Measurements from ENCODE around the gene MEST. TPM values are rescaled to one million over a fixed set of nuclear protein-coding genes. Genes with fewer than 3 reads are reported as not detected.

MEST gene
- total RNA-seq, 4 donors from 2014 or later: 2.5 to 4.7 (median 3.7) TPM

DNA sequence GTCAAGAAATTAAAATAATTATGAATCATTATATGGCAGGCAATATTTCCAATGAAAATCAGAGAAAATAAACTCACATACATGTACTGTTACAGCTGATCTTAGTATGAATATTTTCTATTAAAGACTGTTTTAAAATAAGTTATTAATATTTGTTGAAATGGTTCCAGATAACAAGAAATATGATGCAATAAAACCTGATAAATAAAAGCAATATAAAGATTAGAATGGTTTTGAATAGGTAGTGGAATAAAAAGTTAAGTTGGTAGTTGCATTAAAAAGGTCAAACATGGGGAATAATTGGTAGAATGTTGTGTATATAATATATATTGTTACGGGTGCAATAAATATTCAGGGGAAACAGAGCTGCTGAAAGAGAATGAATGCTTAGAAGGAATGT lies 52.5 kb downstream of the MEST start:
- Histone ChIP-seq H3K27ac (no peak overlapping the region), H3K4me1 (no peaks in the 10 kb centered on the region), H3K36me3 (peaks cover 0 to 64% of the 10 kb centered on the region in 2 donors), H3K9me3 (no peaks in the 10 kb centered on the region), H3K27me3 (no peaks in the 10 kb centered on the region), H3K4me3 (no peak overlapping the region)
- 90 to 100% methylated on average over 1 of the region's 1 CpG for WGBS, 2 donors (ENCODE audit: low coverage in 1 of 2)
- ATAC-seq: no peak
- TF ChIP-seq POLR2AphosphoS5 (IDR thresholded peaks at IDR 0.05) (no peak), EP300 (IDR thresholded peaks at IDR 0.05) (no peak), POLR2A (IDR thresholded peaks at IDR 0.05) (no peak)
- TF ChIP-seq, protein P1, sequence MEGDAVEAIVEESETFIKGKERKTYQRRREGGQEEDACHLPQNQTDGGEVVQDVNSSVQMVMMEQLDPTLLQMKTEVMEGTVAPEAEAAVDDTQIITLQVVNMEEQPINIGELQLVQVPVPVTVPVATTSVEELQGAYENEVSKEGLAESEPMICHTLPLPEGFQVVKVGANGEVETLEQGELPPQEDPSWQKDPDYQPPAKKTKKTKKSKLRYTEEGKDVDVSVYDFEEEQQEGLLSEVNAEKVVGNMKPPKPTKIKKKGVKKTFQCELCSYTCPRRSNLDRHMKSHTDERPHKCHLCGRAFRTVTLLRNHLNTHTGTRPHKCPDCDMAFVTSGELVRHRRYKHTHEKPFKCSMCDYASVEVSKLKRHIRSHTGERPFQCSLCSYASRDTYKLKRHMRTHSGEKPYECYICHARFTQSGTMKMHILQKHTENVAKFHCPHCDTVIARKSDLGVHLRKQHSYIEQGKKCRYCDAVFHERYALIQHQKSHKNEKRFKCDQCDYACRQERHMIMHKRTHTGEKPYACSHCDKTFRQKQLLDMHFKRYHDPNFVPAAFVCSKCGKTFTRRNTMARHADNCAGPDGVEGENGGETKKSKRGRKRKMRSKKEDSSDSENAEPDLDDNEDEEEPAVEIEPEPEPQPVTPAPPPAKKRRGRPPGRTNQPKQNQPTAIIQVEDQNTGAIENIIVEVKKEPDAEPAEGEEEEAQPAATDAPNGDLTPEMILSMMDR (IDR thresholded peaks at IDR 0.05): no peak

DNA sequence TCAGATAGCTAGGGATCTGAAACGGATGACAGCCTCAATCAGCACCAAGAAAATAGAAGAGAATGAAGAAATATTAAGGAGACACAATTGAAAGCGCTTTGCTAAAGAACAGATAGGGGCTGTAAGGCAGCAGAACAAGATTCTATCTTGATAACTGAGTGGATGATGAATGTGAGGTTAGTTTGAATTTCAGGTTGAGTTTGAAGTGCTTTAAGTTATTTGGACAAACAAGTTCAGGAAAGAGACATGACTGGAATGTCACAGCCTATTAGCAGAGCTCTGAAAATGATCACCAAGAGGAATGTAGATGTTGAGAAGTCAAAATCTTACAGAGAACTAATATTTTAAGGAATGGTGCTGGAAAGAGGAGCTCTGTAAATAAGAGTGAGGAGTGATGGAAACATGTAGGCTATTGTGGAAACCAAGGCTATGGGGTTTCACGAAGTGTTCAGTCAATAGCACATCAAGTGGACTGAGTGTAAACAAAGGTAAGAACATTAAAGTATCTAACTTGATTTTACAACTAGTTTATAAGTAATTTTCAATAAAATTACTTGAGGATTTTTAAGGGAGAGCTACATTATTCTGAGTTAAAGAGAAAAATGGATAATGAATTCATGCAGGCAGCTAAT lies 61.6 kb downstream of the MEST start:
- no peaks in the 10 kb centered on the region for H3K4me1 ChIP-seq
- H3K27me3 ChIP-seq: no peaks in the 10 kb centered on the region
- peaks cover 0 to 49% of the 10 kb centered on the region in 2 donors for H3K36me3 ChIP-seq
- H3K9me3 ChIP-seq: no peaks in the 10 kb centered on the region
- 87 to 95% methylated on average over 3 of the region's 3 CpGs for WGBS, 2 donors (ENCODE audit: low coverage in 1 of 2)
- ATAC-seq: no peak
- H3K27ac ChIP-seq: no peak overlapping the region
- TF ChIP-seq EP300 (IDR thresholded peaks at IDR 0.05) (no peak), POLR2A (IDR thresholded peaks at IDR 0.05) (no peak), POLR2AphosphoS5 (IDR thresholded peaks at IDR 0.05) (no peak)
- TF ChIP-seq, protein P1 (IDR thresholded peaks at IDR 0.05): no peak
- H3K4me3 ChIP-seq: no peak overlapping the region

- Histone ChIP-seq H3K27ac (no peak overlapping the region), H3K36me3 (peaks cover 0 to 45% of the 10 kb centered on the region in 2 donors), H3K4me1 (no peaks in the 10 kb centered on the region), H3K4me3 (no peak overlapping the region), H3K9me3 (no peaks in the 10 kb centered on the region), H3K27me3 (no peaks in the 10 kb centered on the region)
- no peak for ATAC-seq
- 79 to 94% methylated on average over 3 of the region's 3 CpGs for WGBS, 2 donors (ENCODE audit: low coverage in 1 of 2)
- TF ChIP-seq, protein P1 (IDR thresholded peaks at IDR 0.05): no peak
- no peak for TF ChIP-seq EP300 (IDR thresholded peaks at IDR 0.05)
- no peak for TF ChIP-seq POLR2AphosphoS5 (IDR thresholded peaks at IDR 0.05)
- TF ChIP-seq POLR2A (IDR thresholded peaks at IDR 0.05): no peak
These were observed 62.6 kb downstream of the MEST start for GRCh38 chr7:130554481-130554880.

Small RNA genes lying within 50 kb of the gene (small RNA-seq; reads per million reads assigned to genes)
- gene MIR335: 0 reads per million in 4 donors
- gene RF02148: 0 reads per million in 4 donors
- gene RF02149: 0 reads per million in 4 donors
- gene RF02150: 0 reads per million in 4 donors

Other genes with a start within 250 kb of the MEST start
- not detected for gene CPA2, start 225.2 kb upstream of the MEST start, total RNA-seq
- under 1 TPM in 1 of 4 donors, not detected in 3; 0.93 TPM for gene CPA4, start 198.9 kb upstream of the MEST start, total RNA-seq
- gene CPA5, start 147.3 kb upstream of the MEST start, total RNA-seq: not detected
- under 1 TPM in 1 of 4 donors, not detected in 3; 0.42 TPM for gene CPA1, start 111.6 kb upstream of the MEST start, total RNA-seq
- 1 to 10 TPM; 3.6 to 6.2 (median 3.9) TPM for gene CEP41, start 51.1 kb upstream of the MEST start, total RNA-seq
- gene COPG2, start 176.7 kb downstream of the MEST start, total RNA-seq: 10 to 100 TPM; 11.7 to 15.6 (median 13.1) TPM
- not detected for gene TSGA13, start 194.5 kb downstream of the MEST start, total RNA-seq
- gene KLF14, start 242.1 kb downstream of the MEST start, total RNA-seq: under 1 TPM in 2 of 4 donors, not detected in 2; 0.08 to 0.16 TPM